GM12878 (cell line): Measurements from ENCODE around the gene SP6. TPM values are rescaled to one million over a fixed set of nuclear protein-coding genes. Genes with fewer than 3 reads are reported as not detected.

Experiments used
- ASH2L ChIP-seq: fragments of 300-600, 200-600 bp; sonication (generic); IDR thresholded peaks from 2 replicates; pipeline ENCODE4 v1.6.1; 2017; ENCODE audit warnings: low read depth, mild to moderate bottlenecking, borderline replicate concordance
- ATF2 ChIP-seq: IDR thresholded peaks from 2 replicates; pipeline ENCODE4 v1.6.1; 2012; ENCODE audit warnings: low read length, inconsistent platforms
- ATF3 ChIP-seq: IDR thresholded peaks from 2 replicates; pipeline ENCODE4 v1.6.1; 2011; ENCODE audit warnings: low read depth, mild to moderate bottlenecking, low read length, moderate library complexity, borderline replicate concordance; ENCODE audit errors: extremely low read depth
- BCL11A ChIP-seq: IDR thresholded peaks from 2 replicates; pipeline ENCODE4 v1.6.1; 2011; ENCODE audit warnings: low read depth, low read length
- CBX5 ChIP-seq: sonication (generic); IDR thresholded peaks from 2 replicates; pipeline ENCODE4 v1.6.1; 2016; ENCODE audit warnings: low read depth, moderate library complexity, mild to moderate bottlenecking, inconsistent platforms
- CHD2 ChIP-seq: IDR thresholded peaks from 2 replicates; pipeline ENCODE4 v1.6.1; 2011; ENCODE audit warnings: low read depth, low read length, improper control_type of control experiment, borderline replicate concordance
- EGR1 ChIP-seq, 2 experiments: IDR thresholded peaks; 1 replicate in 1 of 2; 2 replicates in 1 of 2; pipeline ENCODE4 v1.6.1; 2011 to 2012; ENCODE audit warnings: low read depth in 2 of 2, low read length in 2 of 2, borderline replicate concordance in 1 of 2, mild to moderate bottlenecking in 1 of 2, moderate library complexity in 1 of 2
- FOS ChIP-seq: IDR thresholded peaks from 3 replicates; pipeline ENCODE4 v1.6.1; 2011; ENCODE audit warnings: borderline replicate concordance; ENCODE audit not compliant: insufficient read length; ENCODE audit errors: extremely low read depth
- HDAC2 ChIP-seq: fragments of 200-600 bp; sonication (generic); IDR thresholded peaks from 2 replicates; pipeline ENCODE4 v1.6.1; 2017
- MEF2A ChIP-seq: IDR thresholded peaks from 2 replicates; pipeline ENCODE4 v1.6.1; 2011; ENCODE audit warnings: low read depth, mild to moderate bottlenecking, low read length, moderate library complexity; ENCODE audit not compliant: insufficient read depth
- MEF2B ChIP-seq: fragments of 450-650 bp; IDR thresholded peaks from 2 replicates; pipeline ENCODE4 v1.6.1; 2018; ENCODE audit warnings: mild to moderate bottlenecking, moderate library complexity; ENCODE audit not compliant: partially characterized antibody, poor library complexity, severe bottlenecking
- NR2C2 ChIP-seq: IDR thresholded peaks from 2 replicates; pipeline ENCODE4 v1.6.1; 2011; ENCODE audit warnings: borderline replicate concordance, low read depth; ENCODE audit not compliant: control insufficient read depth, insufficient read length
- POLR2AphosphoS2 ChIP-seq: IDR thresholded peaks from 2 replicates; pipeline ENCODE4 v1.6.1; 2011; ENCODE audit warnings: low read depth, mild to moderate bottlenecking, low read length, improper control_type of control experiment, moderate library complexity
- RAD51 ChIP-seq: fragments of 450-650 bp; IDR thresholded peaks from 2 replicates; pipeline ENCODE4 v1.6.1; 2016; ENCODE audit warnings: moderate library complexity, mild to moderate bottlenecking, inconsistent platforms
- SPI1 ChIP-seq: IDR thresholded peaks from 2 replicates; pipeline ENCODE4 v1.6.1; 2011; ENCODE audit warnings: low read depth, mild to moderate bottlenecking, low read length, moderate library complexity, borderline replicate concordance; ENCODE audit not compliant: insufficient read depth
- SRF ChIP-seq, 2 experiments: IDR thresholded peaks; 2 replicates each; pipeline ENCODE4 v1.6.1; 2011; ENCODE audit warnings: low read depth in 2 of 2, low read length in 2 of 2, mild to moderate bottlenecking in 1 of 2, moderate library complexity in 1 of 2
- STAT3 ChIP-seq: IDR thresholded peaks from 2 replicates; pipeline ENCODE4 v1.6.1; 2011; ENCODE audit warnings: low read depth, low read length, improper control_type of control experiment
- SUPT20H ChIP-seq: IDR thresholded peaks from 2 replicates; pipeline ENCODE4 v1.6.1; 2011; ENCODE audit warnings: low read depth, mild to moderate bottlenecking, low read length, moderate library complexity, borderline replicate concordance; ENCODE audit not compliant: control insufficient read depth
- SUZ12 ChIP-seq: fragments of 200-600 bp; sonication (generic); IDR thresholded peaks from one replicate; pipeline ENCODE4 v1.6.1; 2018; ENCODE audit warnings: antibody characterized with exemption, mild to moderate bottlenecking; ENCODE audit not compliant: unreplicated experiment
- TCF3 ChIP-seq: IDR thresholded peaks from 2 replicates; pipeline ENCODE4 v1.6.1; 2012; ENCODE audit warnings: low read depth, mild to moderate bottlenecking, low read length, borderline replicate concordance; ENCODE audit not compliant: insufficient read depth
- USF1 ChIP-seq: IDR thresholded peaks from 2 replicates; pipeline ENCODE4 v1.6.1; 2011; ENCODE audit warnings: borderline replicate concordance, low read depth, mild to moderate bottlenecking, moderate library complexity, mixed read lengths, low read length; ENCODE audit not compliant: insufficient read depth; ENCODE audit errors: extremely low read length
- ZNF687 ChIP-seq: fragments of 450-650 bp; IDR thresholded peaks from 2 replicates; pipeline ENCODE4 v1.6.1; 2017; ENCODE audit warnings: mild to moderate bottlenecking, moderate library complexity
- polyA plus RNA-seq, 11 experiments: library from polyadenylated mRNA; depleted of rRNA in 4 of 11; unstranded in 6 of 11; stranded (reverse) in 5 of 11; fragments of >200 nt; fragmentation: Nextera tagmentation in 4 of 11; fragmentation: Illumina TruSeq in 1 of 11; extraction: Ambion mirVana in 4 of 11; extraction: Trizol in 1 of 11; gene quantifications; 1 replicate in 1 of 11; 2 replicates in 10 of 11; pipeline versions ENCODE4 v1.2.1 to v1.2.3, GENCODE V29; 2011 to 2016; ENCODE audit warnings: inconsistent platforms in 2 of 11, missing spikeins in 2 of 11, low read depth in 1 of 11
- total RNA-seq, 4 experiments: library from RNA; depleted of rRNA in 3 of 4; stranded (reverse); fragments of >200 nt in 3 of 4; fragmentation: Illumina TruSeq in 1 of 4; extraction: Trizol in 1 of 4; gene quantifications; 2 replicates each; pipeline versions ENCODE4 v1.2.1 to v1.2.3, GENCODE V29; 2013 to 2021

Gene SP6
- total and polyA plus RNA-seq, 10 of the 15 experiments (the other 5 are each of a cell fraction or from before 2014, with no cell fraction given) = 0.05 to 0.15 (median 0.06) TPM; not detected in 7

GRCh38 chr17:47831003-47831933, 19.7 kb downstream of the SP6 start, which contains the start of the genes LRRC46 and MRPL10 (continued):
- TF ChIP-seq ZNF687 (0 out of 2 replicates have a peak, but pooled peaks have one; percentile 11), MEF2B (no peak), SPI1 (no peak), HDAC2 (no peak), SUZ12 (no peak), SUPT20H (no peak), SRF (IDR thresholded peaks at IDR 0.05; ENCODE audit: low read depth in 2 of 2, low read length in 2 of 2) (no peak), ASH2L (no peak), ATF2 (no peak), CHD2 (peak; percentile 67; the same call in 1 of the 2 replicates), FOS (no peak), POLR2AphosphoS2 (peak; percentile 93), RAD51 (no peak), EGR1 (IDR thresholded peaks at IDR 0.05; ENCODE audit: borderline replicate concordance in 1 of 2, low read depth in 2 of 2, low read length in 2 of 2) (peak; percentile 47 to 93), ATF3 (no peak), MEF2A (no peak), NR2C2 (no peak), BCL11A (no peak), CBX5 (no peak), STAT3 (peak; percentile 69; the same call in 1 of the 2 replicates), TCF3 (0 out of 2 replicates have a peak, but pooled peaks have one; percentile 65), USF1 (no peak)
